HG02798 (cell line): Measurements from ENCODE around the gene KIF26B.

Experiments
- ATAC-seq: cut with Tn5 transposase; IDR thresholded peaks from one replicate; pipeline ENCODE4 v1.9.1; 2021; ENCODE audit warnings: mild to moderate bottlenecking; ENCODE audit not compliant: unreplicated experiment, poor library complexity

Gene KIF26B

DNA sequence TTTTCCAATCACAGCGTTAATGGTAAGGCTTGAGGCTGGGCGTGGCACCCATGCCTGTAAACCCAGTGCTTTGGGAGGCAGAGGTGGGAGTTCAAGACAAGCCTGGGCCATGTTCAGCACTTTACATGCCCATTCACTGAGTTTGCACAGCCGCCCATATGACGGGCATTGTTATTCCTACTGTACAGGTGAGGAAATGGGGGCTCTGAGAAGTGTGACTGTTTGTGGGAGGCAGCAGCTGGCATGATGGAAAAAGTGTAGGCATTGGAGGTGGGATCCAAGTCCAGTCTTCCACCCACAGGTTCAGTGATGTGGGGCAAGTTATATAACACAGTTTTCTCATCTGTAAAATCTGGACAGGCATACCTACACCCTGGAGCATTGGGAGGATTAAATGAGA, 445.9 kb downstream of the KIF26B start:
- ATAC-seq, result no peak

DNA sequence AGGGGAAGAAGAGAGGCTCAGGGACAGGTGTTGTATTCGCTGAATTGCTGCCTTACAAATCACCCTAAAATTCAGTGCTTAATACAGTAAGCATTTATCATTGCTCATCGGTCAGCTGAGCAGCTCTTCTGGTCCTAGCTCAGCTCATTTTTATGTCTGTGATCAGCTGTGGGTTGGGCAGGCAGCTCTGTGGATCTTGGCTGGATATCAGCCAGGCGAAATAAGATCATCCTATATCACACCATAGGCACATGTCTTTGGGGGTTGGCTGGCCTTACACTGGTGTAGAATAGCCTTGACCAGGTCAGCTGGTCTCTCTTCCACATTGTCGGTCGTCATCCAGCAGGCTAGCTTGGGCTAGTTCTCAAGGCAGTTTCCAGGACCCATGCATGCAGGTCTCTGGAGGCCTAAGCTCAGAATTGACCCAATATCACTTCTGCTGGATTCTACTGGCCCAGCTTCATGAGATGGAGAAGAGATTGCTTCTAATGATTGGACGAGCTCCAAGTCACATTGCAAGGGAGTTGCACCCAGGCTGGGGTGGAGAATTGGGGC, 448.6 kb downstream of the KIF26B start:
- ATAC-seq, result no peak

DNA sequence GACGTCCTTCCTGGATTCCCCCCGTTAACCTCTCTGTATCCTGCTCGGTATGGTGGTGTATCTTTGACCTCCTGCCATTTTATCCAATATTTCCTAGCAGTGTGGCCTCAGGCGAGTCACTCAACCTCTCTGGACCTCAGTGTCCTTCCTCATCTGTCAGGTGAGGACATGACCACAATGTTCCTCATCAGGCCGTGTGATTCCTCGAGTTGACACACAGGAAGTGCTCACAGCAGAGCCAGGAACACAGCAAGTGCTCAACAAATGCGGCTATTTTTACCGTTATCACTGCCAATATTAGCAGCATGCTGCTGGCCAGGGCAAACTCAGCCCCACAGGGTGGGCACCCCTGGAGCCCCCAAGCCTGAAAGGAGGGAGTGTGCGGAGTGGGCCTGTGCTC, 450.2 kb downstream of the KIF26B start:
- no peak for ATAC-seq

DNA sequence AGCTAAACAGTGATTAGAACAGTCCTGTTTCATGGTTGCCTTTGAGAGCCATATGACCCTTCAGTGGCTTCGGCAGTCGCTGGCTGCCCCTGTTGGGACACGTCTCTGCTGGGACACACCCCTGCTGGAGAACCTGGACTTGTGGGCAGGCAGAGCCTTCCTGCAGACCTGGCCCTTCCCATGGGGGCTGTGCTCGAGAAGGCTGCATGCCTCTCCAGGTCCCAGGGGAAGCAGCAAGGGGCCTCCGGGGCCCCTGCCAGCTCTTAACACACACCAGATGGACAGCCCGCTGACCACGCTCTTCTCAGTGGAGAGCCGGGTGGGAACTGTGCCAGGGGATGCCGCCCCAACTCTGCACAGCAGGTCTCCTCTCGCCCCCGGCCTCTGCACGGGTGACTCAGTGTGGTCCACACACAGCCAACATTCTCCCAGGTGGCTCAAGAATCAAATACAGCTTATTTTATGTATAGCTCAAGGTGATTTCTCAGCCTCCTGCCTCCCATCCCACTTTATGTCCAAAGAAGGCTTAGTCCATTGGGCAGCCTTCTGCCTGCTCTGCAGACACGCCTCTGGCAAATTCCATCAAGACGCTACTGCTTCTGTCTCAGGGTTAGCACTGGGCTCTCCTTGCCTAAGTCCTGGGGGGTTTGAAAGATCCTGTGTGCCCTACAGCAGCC, 450.8 kb downstream of the KIF26B start:
- no peak for ATAC-seq

DNA sequence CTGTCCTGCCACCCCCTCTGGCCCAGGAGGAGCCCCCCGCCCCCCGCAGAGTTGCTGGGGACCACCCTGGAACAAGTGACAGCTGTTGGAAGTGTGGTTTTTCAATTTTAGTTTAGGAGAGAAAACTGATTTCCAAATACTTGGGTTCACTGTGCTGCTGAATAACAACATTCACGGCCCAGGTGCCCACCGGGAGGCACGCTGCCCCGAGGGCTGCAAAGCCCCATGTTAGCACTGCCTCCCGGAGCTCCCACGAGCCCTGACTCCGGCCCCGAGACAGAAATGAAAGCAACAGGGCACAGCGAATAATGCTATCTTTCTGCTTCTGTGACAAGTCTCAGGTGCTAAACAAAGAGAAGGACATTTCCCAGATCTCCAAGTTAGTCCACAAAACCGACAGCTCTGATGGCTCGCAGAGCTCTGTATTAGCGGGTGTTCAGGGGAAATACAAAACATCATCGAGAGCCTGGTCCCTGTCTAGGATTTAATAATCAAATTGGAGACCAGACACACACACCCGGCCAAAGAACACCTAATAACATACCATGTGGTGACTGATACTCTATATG, 451.5 kb downstream of the KIF26B start:
- ATAC-seq, result no peak

DNA sequence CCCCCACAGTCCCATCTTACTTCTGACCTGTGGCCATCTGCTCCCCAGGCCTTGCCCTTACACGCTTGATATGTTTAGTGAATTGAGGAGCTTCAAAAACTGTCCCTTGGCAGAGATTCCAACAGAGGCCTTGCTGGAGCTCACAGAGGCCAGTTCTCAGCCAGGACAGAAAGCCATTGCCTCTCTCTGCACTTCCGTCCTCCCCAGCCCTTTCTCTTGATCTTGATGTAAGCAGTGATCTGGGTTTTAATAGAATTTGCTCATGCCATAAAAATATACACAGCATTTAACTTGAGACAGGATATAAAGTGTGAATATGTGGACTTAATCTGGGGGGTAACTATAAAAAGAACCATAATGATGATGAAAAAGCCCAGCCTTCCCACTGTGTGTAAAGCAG, 453.5 kb downstream of the KIF26B start:
- no peak for ATAC-seq

DNA sequence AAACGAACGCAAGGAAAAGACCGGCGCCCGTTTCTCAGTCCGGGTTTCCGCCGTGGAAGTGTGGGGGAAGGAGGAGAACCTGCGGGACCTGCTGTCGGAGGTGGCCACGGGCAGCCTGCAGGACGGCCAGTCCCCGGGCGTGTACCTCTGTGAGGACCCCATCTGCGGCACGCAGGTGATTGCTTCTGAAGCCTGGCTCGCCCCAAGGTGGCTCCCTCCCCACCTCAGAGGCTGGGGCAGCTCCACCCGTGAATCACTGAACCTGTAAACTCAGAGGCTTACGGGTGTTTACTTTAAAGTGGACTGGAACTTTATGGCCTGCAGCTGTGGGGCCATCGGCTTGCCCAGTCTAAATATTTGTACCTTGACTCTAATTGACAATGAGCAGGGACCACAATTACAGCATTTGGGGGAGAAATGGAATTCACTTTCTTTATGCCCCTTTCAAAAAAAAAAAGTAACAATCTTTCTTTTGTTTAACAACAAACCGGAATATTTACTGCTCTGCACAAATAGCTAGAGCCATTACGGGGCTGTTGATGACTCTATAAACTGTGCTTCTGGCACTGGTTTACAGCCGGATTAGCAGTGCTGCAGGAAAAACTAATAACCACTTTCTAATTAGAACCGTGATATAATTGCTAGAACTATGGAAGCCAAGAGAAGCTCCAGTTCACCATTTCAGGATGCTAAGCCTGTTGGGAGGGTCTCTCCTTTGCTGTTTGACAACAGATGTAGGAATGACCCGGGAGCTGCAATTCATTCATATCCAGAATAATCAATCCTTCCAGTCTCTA, 454.8 kb downstream of the KIF26B start:
- ATAC-seq, result no peak

DNA sequence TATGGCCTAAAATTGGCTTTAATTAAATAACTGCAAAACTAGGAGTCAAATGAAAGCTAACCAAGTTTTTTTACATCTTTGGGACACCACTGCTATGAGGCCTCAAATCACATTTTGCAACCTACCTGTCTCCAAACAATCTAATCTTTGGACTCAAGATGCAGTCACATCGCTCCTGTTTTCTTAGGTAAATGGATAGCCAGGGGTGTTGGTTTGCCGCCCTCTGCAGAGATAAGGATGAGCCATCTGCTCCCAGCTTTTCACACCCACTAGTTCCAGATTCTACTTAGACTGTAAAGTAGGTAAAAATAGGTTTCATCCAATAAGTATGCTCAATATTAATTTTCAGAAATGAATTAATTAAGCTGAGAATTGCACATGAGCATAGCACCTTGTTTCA, 456.5 kb downstream of the KIF26B start:
- ATAC-seq, result no peak

DNA sequence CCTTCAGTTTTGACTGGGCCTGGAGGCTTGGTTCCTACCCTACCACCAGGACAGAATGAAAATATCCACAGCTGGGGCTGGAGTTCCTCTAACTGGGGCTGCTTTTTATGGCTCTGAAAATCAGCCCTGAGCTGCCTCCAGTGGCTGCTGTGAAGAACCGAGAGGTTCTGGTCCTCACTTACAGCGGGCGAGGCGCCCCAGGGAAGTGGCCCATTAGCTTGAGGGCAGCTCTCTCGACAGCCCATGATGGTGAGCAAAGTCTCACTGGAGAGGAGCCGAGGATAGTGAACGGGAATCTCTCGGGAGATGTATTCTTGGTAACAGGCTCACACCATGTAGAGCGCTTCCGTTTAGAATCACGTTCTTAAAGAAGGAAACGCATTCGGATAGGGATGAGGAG, 459.7 kb downstream of the KIF26B start:
- ATAC-seq, result no peak

DNA sequence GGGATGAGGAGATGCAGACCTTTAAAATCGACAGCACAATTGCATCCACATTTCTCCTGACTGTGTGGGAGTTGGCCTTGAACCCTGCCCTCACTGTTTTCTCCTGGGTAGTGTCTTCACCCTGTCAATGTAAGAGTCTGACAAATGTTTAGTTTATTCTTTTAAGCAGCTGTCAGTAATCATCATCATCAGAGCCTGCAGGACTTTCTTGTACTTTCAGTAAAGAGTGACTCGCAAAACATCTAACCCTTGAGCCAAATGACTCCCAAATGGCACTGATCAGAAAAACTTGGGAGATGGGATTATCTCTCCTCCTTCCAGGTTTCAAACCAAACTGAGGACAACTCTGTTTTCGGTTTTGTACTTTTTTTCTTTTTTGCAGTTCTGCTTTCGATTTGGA, 460.2 kb downstream of the KIF26B start:
- no peak for ATAC-seq

DNA sequence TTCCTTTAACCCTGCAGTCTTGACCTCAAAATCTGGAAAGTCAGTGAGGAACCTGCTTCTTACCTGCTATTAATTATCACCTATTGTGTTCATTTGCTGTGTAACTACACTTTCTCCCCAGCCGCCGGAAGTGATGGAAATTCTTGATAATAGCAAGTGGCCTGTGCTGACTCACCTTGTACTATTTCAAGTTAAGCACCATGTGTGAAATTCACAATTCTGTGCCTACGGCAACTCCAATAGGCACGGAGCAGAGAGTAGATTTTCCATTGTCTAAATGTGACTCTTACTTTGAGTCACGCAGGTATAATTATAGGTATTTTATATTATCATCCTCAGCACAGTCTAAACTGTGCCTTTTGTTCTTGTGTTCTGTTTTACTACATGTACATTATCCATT, 466.8 kb downstream of the KIF26B start:
- no peak for ATAC-seq

DNA sequence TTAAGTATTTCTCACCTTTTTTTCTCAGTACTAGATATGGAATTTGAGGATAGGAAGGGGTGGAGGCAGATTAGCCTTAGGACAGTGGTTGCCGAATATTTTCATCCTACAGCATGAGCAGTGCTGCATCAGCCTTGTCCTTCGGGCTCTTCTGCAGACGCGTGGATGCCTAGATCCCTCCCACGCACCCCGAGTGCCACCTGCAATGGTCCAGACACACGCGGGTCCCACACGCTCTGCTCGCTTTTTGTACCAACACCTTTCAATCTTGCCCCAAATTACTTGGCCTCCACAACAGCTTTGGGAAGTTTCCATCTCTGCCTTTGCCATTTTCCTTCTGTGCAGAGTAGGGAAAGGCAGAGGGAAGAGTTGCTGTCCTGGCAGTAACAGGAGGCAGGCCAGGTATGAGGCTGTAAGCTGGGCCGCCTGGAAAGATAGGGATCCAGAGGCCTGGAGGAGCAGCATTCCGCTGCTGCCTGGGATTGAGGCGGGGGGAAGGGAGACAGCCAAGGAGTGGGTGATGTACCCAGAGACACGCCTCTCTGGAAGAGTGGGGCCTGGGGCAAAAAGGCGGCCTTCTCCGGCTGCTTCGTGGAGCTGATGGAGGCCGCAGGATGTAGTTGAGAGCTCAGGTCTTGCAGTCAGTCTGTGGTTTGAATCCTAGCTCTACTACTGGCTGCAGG, 467.7 kb downstream of the KIF26B start:
- ATAC-seq, result no peak

DNA sequence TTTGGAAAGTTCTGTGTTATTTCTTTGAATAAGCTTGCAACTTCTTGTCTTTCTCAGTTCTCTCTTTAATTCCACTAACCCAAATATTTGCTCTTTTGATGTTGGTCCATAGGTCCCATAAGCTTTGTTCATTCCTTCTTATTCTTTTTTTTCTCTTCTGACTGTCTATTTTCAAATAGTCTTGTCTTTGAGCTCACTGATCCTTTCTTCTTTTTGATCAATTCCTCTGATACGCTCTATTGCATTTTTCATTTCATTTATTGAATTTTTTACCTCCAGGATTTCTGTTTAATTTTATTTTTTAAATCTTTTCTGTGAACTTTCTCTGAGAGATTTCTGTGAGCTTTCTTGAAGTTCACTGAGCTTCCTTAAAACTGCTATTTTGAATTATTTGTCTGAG, 486.6 kb downstream of the KIF26B start:
- no peak for ATAC-seq

DNA sequence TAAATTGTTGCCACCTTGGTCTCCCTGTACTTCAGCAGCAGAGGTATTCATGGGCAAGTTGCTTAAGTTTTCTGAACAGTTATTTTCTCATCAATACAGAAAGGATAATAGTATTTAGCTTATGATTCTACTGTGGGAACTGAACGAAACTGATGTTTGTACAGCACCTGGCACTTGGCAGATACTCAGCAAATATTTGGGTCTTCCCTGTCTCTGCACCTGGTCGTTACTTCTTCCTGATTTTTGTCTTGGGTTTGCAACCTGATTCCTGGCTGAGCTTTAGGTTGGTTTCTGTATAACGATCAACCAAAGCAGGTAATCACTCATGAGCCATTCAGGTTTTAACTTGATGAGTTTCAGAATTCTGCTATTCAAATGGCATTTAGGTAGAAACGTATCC, 490.6 kb downstream of the KIF26B start:
- ATAC-seq, result peak; percentile 14

DNA sequence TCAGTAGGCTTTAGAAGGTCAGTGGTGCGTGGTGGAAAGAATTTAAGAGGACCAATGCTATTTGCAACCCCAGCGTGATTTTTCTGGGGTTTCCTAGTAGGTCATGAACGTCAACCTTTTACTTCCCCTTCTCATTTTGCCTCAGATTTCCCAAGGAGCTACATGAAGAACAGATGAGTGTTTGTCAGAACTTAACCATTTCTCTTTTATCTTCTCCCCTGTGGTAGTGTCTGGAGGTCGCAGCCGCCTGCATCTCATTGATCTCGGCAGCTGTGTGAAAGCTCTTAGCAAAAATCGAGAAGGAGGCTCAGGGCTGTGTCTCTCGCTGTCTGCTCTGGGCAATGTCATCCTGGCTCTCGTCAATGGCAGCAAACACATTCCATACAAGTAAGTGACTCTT, 491.1 kb downstream of the KIF26B start:
- ATAC-seq, result peak; percentile 63

DNA sequence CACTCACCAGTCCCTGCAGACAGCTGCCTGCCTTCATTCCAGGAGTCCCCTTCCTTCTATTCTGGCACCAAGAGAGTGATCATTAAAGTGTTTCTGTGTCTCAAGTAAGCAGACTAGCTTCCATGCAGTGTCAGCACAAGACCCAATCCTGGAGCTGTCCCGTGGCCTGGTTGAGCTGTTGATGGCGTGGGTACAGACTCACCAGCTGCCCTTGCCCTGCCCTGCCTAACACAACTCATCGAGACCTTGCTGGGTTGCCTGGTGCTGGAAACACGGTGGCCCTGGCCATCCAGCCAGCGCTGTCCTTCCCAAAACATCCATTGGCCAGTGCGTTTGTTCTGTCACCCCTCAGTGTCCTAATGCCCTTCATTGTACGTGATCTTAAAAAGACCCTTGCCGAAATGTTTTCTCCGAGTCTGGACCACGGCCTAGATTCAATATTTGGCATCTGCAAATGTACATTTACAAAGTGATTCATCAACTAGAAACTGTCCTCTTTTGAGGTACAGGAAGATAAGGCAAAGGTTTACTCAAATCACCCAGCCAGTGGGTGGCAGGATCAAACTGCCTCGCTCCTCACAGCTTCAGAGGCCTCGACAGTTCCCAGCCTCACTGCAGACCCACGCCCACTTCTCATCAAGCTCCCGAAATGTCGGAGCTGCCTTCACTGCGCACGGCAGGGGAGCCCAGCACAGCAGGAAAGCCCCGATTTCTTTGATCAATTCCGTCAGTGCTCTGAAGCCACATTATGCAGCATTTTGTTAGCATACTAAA, 494.2 kb downstream of the KIF26B start:
- ATAC-seq, result no peak

DNA sequence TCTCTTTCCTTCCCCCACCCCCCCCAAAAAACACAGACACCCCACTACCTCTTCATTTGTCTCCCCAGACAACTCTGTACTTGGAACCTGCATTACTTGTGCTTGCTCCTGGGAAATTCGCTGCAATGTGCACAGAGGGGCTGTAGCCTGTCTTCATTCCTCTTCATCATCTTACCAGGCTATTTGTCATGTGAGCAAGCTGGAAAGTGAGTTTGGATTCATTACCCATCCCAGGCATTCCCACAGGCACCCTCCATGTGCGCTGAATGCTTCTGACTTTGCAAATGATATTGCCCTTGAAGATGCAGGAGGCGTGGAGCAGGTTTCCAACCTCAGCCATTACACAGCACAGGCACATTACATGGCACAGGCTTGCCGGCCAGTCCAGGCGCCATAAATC, 494.9 kb downstream of the KIF26B start:
- ATAC-seq, result no peak

DNA sequence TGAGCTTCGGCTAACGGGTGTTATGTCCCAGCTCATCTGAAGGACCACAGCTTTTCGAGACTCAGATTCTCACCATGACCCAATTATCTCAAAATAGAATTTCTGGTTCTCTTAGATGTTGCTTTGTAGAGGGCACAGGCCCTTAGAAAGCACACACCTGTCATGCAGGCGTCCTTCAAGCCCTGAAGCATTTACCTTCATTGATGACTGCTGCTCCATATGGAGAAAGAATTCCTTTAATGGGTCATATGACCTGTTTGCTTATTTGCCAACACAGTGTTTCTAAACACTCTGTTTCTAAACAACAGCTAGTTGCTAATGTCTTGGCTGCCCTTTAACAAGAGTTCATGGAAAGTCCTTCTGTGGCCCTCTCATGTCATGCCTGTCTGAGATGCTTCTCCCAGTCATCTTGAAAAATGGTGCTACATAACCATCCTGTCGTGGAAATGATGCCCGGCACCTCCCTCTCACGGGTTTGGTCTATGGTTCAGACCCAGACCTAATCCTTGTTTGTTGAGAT, 495.7 kb downstream of the KIF26B start:
- no peak for ATAC-seq

DNA sequence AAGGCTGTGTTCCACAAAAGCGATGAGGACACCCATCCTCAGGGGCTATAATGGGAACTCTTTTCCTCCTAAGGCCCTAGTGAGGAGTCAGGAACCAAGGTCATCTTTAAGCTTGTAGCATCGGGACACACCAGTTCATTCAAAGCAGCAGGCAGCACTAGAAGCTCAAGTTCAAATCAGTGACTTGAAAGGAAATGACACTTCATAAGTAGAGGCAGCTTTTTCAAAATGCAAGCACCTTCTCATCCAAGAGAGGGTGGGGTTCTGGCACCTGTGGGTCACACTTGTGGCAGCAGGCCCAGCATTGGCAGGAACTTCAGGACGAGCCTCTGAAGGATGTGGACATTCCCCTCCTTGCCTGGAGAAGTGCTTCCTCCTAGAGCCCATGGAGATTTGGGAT, 496.3 kb downstream of the KIF26B start:
- ATAC-seq, result no peak

DNA sequence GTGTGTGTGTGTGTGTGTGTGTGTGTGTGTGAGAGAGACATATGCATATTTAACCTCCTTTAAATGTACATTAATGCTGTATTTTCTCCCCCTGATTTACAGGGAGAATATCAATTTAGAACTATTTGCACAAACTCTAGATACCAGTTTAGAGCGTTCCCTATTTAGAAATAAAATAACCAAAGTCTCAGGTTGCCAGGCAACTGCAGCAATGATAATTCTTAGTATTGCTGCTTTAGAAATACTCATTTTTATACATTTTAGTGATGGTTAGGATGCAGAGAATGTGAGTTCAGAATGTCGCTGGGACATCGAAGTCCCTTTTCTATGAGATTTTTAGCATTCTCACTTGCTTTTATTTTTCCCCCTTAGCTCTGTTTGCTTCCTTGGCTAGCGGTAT, 497.3 kb downstream of the KIF26B start:
- no peak for ATAC-seq
